GM12874 (cell line): ENCODE results near the gene TRMT1.

Source experiments
- CTCF ChIP-seq: IDR thresholded peaks from 2 replicates; pipeline ENCODE4 v1.5.1; 2011; ENCODE audit warnings: low read depth, mild to moderate bottlenecking, control low read depth, low read length, moderate library complexity; ENCODE audit not compliant: insufficient read depth

TRMT1 gene

GRCh38 chr19:13078381-13078780 lies 38.2 kb downstream of the TRMT1 start:
- no peak for TF ChIP-seq CTCF

- no peak for TF ChIP-seq CTCF
These were observed 39.3 kb downstream of the TRMT1 start for GRCh38 chr19:13077240-13077639.

- no peak for TF ChIP-seq CTCF
These were observed 39.8 kb downstream of the TRMT1 start for GRCh38 chr19:13076787-13077186.

GRCh38 chr19:13076320-13076719 lies 40.2 kb downstream of the TRMT1 start:
- no peak for TF ChIP-seq CTCF

- no peak for TF ChIP-seq CTCF
These were observed 42.2 kb downstream of the TRMT1 start for GRCh38 chr19:13074378-13074777.

- no peak for TF ChIP-seq CTCF
These were observed 43.3 kb downstream of the TRMT1 start for GRCh38 chr19:13073263-13073662.

GRCh38 chr19:13072188-13072908 lies 44.2 kb downstream of the TRMT1 start:
- TF ChIP-seq CTCF: no peak
